Suprapubic skin (tissue), 3 donors: ENCODE results near the gene ATXN7L1.

Source experiments
- CTCF ChIP-seq, 2 donors: fragments of 200-600 bp in 1 of 2; fragments of 450-650 bp in 1 of 2; sonication (generic) in 1 of 2; IDR thresholded peaks; one replicate each; pipeline ENCODE4 v1.5.1; 2016 to 2019; ENCODE audit warnings: antibody characterized with exemption in 2 of 2, mild to moderate bottlenecking in 1 of 2, moderate library complexity in 1 of 2
- POLR2A ChIP-seq, 2 donors: fragments of 450-650 bp; IDR thresholded peaks; one replicate each; pipeline ENCODE4 v1.6.1; 2017; ENCODE audit warnings: antibody characterized with exemption in 2 of 2, mild to moderate bottlenecking in 2 of 2, moderate library complexity in 2 of 2

GRCh38 chr7:105728028-105728427, 148.4 kb downstream of the ATXN7L1 start:
- TF ChIP-seq POLR2A (IDR thresholded peaks at IDR 0.05): no peak
- TF ChIP-seq CTCF (IDR thresholded peaks at IDR 0.05): no peak
